GM18511 (cell line): ENCODE measurements around the gene DCC.

ENCODE experiments used
- ATAC-seq: cut with Tn5 transposase; IDR thresholded peaks from one replicate; pipeline ENCODE4 v1.9.1; 2021; ENCODE audit warnings: mild to moderate bottlenecking, moderate library complexity; ENCODE audit not compliant: unreplicated experiment

Gene DCC

DNA sequence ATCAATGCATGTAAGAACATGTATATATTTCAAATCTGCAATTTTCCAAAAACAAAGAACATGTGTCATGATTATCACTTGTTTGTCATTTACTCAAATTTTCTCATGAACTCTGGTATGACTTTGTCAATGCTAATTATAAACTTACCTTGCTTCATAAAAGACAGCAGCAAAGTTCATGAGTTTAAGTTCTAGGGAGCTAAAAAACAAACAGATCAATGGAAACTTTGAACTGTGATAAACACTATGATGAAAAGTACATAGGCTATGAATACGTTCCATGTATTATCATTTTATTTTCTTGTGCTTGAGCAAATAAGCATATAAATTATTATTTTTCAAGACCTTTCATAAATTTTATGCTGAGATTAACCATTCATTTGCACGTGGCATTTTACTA is 943.7 kb downstream of the DCC start:
- ATAC-seq = no peak

DNA sequence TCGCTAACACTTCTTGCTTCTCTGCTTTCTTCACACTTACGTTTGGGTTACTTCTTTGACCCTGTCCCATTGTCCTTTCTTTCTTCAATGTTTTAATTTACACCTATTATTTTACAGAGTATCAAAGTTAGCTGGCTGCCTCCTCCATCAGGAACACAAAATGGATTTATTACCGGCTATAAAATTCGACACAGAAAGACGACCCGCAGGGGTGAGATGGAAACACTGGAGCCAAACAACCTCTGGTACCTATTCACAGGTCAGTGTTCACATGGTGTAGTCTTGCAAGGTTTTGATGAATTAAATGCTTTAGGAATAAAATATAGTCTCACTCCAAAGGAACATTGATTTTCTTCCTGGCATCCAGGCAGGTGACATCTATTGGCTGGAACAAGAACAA is 965.5 kb downstream of the DCC start:
- no peak for ATAC-seq

DNA sequence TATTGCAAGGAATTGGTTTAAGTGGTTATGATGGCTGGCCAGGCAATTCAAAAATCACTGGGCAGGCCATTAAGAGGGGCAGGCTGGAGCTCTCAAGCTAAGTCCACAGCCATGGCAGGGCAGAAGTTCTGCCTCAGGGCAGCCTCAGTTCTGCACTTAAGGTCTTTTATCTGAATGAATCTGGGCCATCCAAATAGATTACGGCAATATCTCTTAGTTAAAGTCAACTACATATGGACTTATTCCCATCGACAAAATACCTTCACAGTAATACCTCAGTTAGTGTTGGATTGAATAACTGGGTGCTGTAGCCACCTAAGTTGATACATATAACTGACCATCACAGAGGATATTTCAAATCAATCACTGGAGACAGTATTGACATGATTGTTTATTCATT is 979.6 kb downstream of the DCC start:
- ATAC-seq = no peak

- ATAC-seq = no peak
Observed at GRCh38 chr18:53322163-53322562, 982.2 kb downstream of the DCC start.

DNA sequence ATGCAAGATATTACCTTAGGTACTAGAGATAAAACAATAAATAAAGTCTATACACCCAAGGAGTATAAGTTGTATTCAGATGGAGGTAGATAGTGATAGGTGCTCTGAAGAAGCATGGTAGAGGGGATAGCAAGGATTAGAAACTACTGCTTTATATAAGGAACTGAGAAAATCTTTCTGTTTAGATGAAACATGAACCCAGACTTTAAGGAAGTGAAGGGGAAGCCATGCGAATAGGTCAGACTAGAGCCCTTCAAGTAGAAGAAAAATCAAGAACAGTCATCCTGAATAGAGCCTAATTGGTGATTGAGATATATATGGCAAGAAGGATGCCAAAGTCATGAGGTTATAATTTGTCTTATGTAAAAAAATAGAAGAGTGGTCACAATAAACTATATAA is 984.4 kb downstream of the DCC start:
- no peak for ATAC-seq

DNA sequence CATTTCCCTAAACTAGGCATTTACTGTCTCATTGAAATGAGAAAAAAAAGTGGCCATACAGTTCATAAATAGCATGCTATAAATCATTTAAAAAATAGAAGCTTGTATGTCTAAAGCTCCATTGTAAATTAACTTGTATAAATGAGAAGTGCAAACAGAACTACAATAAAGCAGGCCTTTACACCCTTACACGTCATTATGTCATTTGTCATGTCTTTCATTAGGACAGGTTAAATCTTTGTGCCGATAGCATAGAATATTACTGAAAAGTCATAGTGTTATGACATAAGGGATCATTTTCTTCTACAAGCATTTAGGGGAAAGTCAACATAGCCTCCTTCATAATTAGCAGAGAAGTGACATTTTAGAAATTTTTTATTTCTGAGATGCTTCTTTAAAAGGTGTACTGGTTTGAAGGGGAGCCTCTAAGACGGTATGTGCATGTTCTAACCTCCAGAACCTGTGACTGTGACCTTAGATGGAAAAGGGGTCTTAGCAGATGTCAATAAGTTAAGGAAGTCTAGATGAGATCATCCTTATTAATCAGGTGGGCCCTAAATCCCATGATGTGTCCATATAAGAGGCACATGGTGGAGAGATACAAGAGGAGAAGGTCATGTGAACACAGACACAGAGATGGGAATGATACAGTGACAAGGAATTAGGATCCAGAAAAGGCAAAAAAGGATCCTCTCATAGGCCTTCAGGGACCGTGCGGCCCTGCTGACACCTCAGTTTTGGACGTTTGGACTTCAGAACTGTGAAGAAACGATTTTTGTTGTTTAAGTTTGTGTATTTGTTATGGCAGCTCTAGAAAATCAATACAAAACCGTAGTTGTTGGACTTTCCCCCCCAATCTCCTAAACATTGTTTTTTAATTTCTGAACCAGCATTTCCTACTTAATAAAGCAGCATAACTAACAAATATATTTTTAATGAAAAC is 1020.8 kb downstream of the DCC start:
- no peak for ATAC-seq

GRCh38 chr18:53375621-53376020 is 1035.6 kb downstream of the DCC start:
- ATAC-seq = no peak

DNA sequence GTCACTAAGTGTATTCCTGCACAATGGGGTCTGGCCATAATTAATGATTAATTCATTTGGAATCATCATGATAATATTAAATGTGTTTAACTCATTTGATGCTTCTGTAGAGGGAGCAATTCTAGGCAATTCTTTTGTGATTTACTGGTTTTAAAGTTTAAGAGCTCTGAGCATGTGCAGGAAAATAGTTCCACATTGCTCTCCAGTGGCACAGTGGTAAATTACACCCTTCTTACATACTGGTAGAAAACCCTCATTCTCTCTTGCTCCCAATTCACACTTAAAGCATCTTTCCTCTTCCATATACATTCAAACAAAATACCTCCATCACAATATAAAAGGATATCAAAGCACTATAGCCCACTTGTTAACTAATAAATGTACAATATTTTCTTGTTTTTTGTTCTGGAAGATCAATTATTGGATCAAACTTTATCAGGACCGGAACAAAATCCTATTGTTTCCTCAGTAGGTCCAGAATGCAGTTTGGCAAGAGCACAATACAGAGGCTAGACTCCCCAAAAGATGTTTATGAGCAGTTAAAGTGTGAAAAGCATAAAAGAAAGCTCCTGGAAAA is 1040.2 kb downstream of the DCC start:
- no peak for ATAC-seq

DNA sequence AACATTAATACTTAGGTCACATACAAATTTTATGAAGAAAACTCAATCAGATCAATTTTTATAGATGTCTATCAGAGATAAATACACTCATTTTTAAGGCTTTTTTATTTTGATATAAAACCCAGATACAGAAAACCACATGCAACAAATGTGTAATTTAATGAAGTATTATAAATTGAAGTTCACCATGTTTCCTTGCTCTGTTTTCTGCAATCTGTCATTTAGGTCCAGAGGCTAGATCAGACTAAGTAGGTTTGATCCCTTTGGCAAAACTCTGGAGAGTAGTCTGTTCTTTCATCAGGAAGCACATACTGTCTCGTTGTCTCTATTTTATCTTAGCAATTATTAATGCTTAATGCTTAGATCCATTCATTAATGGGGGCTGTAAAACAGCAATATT is 1042.9 kb downstream of the DCC start:
- ATAC-seq = no peak

- no peak for ATAC-seq
Observed at GRCh38 chr18:53385889-53386288, 1045.9 kb downstream of the DCC start.

- ATAC-seq = no peak
Observed at GRCh38 chr18:53387581-53387980, 1047.6 kb downstream of the DCC start.

GRCh38 chr18:53402670-53403069 is 1062.7 kb downstream of the DCC start:
- ATAC-seq = no peak

DNA sequence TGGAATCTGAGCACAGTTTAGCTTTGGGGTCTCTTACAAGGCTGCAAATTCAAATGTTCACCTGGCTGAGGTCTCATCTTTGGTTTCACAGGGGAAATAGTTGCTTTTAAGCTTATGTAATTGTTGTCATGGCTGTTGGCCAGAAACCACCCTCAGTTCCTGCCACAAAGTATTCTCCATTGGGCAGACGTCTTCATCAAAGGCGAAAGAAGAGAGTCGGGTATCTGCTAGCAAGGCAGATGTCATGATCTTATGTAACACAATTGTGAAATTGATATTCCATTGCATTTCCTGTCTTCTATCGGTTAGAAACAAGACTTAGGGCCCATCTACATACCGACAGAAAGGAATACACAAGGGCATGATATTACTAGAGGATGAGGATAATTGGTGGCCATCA is 1068.3 kb downstream of the DCC start:
- no peak for ATAC-seq

DNA sequence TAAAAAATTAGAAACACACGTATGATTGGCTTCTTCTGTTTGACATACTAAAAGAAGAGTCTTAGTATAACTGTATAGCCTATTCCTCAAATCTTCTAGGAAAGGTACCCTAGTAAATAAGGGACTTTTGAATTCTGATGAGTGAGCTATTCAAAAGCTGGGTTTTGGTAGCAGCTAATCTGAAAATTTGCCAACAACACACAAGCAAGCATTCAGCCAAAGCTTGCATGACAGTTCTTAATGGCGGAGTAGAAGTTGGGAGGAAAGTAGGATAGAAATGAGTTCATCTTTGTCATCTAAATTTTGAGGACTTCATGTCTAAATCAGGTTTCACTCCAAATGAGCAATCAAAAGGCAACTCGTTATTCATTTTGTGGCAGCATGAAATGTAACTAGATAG is 1071.5 kb downstream of the DCC start:
- no peak for ATAC-seq

DNA sequence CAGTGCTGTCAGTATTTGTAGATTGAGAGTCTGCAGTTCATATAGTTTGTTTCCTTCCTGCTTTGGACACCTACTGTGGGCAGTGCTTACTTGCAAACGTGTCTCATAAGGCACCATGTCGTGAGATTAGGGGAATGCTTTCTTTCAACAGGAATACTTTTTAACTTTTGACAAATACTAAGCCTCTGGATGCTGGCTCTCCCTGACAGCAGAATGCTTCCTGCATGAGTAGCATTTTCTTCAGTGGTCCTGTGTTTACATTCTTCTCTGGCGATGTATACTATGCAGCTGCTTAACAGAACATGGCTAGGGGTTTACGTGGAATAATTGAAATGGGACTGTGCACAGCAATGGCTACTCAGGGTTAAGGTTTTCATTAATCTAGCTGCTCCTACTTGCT is 1077.0 kb downstream of the DCC start:
- no peak for ATAC-seq

DNA sequence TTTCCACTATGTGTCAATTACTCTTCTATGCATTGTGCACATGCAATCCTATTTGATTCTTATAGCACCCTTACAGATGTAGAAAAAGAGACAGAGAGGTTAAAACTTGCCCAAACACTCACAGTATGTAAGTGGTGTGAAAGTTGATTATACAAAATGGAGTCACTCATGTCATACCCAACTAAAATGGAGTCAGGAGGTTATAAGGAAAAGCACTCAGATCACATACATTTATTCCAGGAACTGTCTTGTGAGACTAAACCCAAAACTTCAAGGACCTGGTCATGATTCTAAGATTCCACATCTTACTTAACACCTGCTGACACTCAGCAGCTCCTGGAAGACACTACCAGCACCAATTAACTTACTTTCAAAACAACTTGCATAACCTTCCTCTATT is 1081.9 kb downstream of the DCC start:
- ATAC-seq = no peak

DNA sequence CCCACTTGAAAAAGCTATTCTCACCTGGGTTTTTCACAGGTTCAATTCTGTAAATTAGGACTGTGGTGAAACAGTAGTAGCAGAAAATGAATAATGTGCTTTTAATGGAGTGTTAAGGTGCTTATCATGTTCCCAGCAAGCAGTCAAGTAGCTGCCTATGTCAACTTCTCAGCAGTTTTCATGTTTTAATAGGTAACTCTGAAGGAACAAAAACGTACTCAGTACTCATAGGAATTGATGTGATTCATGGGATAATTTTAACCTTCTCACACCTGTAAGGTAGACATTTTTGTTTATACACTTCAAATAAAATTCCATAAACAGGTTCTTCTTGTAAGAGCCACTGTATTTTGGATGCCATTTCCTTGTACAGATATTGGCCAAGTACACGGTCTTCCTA is 1082.9 kb downstream of the DCC start:
- ATAC-seq = no peak

GRCh38 chr18:53426666-53427184 is 1086.7 kb downstream of the DCC start:
- ATAC-seq = no peak

GRCh38 chr18:53441761-53442414 is 1101.9 kb downstream of the DCC start:
- ATAC-seq = no peak

DNA sequence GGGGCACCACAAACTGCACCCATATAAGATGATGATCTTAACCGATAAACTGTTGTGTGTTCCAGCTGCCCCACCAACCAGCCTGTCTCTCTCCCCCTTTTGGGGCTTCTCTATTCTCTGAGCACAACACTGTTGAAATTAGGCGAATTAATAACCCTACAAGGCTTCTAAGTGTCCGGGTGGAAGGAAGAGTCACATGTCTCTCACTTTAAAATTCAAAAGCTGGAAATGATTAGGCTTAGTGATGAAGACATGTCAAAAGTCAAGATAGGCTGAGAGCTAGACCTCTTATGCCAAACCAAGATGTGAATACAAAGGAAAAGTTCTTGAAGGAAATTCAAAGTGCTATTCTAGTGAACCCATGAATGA is 1102.4 kb downstream of the DCC start:
- ATAC-seq = no peak

GRCh38 chr18:53443336-53443735 is 1103.3 kb downstream of the DCC start:
- ATAC-seq = no peak

GRCh38 chr18:53443831-53444230 is 1103.8 kb downstream of the DCC start:
- no peak for ATAC-seq
